MG63 (cell line): ENCODE results near the gene SPTBN2. TPM values are rescaled to one million over a fixed set of nuclear protein-coding genes. Genes with fewer than 3 reads are reported as not detected.
A peak's percentile ranks its signal among the peaks of the same experiment; 100 is the strongest.
"Not testable (repeated sequence)": the region's sequence is repeated elsewhere in the genome, so short reads cannot be mapped to it uniquely, and the experiment has no call there.

Experiments used
- DNase-seq: peaks from one replicate; pipeline ENCODE4 v3.0.0-alpha.2; 2020
- H3K27me3 ChIP-seq: fragments of 250-450 bp; sonication (Bioruptor Pico); 2 replicates; pipeline ENCODE4 v1.5.1; 2020; ENCODE audit warnings: mild to moderate bottlenecking, moderate library complexity
- H3K36me3 ChIP-seq: fragments of 250-450 bp; sonication (Bioruptor Pico); 2 replicates; pipeline ENCODE4 v1.5.1; 2020; ENCODE audit warnings: mild to moderate bottlenecking, moderate library complexity
- H3K4me3 ChIP-seq: fragments of 250-450 bp; sonication (Bioruptor Pico); 2 replicates; pipeline ENCODE4 v1.5.1; 2020; ENCODE audit warnings: mild to moderate bottlenecking, moderate library complexity
- H3K9me3 ChIP-seq: fragments of 250-450 bp; sonication (Bioruptor Pico); 2 replicates; pipeline ENCODE4 v1.5.1; 2020; ENCODE audit warnings: mild to moderate bottlenecking, moderate library complexity
- total RNA-seq: library from RNA; depleted of rRNA; stranded (reverse); fragments of >200 nt; shearing (Covaris generic); gene quantifications from 2 replicates; pipeline ENCODE4 v1.2.3, GENCODE V29; 2014; ENCODE audit warnings: low replicate concordance

Gene SPTBN2
- total RNA-seq, 1 experiment from 2014 or later = 25.8 TPM

- Histone ChIP-seq H3K27me3 (peaks cover 3% of the 10 kb centered on the region; the same call in 1 of the 2 replicates), H3K36me3 (no peaks in the 10 kb centered on the region), H3K4me3 (peak overlapping the region; percentile 56), H3K9me3 (no peaks in the 10 kb centered on the region)
- DNase-seq = peak; percentile 26
Measured at GRCh38 chr11:66728038-66728692, 851 bp downstream of the SPTBN2 start.

- DNase-seq = peak; percentile 60
- H3K9me3 ChIP-seq = no peaks in the 10 kb centered on the region
- peak overlapping the region; percentile 56 for H3K4me3 ChIP-seq
- H3K36me3 ChIP-seq = no peaks in the 10 kb centered on the region
- peaks cover 3% of the 10 kb centered on the region; the same call in 1 of the 2 replicates for H3K27me3 ChIP-seq
Measured at GRCh38 chr11:66727282-66728037, 1.6 kb downstream of the SPTBN2 start.

GRCh38 chr11:66725647-66726046, 3.4 kb downstream of the SPTBN2 start:
- no peaks in the 10 kb centered on the region; the same call in 1 of the 2 replicates for H3K27me3 ChIP-seq
- no peaks in the 10 kb centered on the region for H3K9me3 ChIP-seq
- H3K36me3 ChIP-seq = no peaks in the 10 kb centered on the region
- no peak for DNase-seq
- H3K4me3 ChIP-seq = no peak overlapping the region

DNA sequence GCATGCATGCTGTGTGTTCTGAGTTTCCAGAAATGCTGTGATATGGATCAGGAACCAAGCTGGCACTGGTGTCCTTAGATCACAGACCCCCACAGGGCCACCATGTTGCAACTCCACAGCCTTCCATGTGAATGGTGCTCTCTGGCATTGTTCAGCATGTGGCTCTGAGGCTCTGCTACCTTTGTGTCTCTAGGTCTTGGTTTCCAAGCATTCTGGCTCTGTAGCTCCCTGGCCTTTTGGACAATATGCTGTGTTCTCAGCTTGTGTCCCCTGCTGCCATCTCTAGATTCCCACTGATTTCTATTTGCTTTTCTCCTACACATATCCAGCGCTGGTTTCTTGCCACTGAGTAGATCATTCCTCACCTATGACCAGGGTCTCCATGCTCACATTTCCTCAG, 3.9 kb downstream of the SPTBN2 start:
- H3K9me3 ChIP-seq = no peaks in the 10 kb centered on the region
- H3K36me3 ChIP-seq = no peaks in the 10 kb centered on the region
- no peaks in the 10 kb centered on the region for H3K27me3 ChIP-seq
- no peak overlapping the region for H3K4me3 ChIP-seq
- DNase-seq = no peak

DNA sequence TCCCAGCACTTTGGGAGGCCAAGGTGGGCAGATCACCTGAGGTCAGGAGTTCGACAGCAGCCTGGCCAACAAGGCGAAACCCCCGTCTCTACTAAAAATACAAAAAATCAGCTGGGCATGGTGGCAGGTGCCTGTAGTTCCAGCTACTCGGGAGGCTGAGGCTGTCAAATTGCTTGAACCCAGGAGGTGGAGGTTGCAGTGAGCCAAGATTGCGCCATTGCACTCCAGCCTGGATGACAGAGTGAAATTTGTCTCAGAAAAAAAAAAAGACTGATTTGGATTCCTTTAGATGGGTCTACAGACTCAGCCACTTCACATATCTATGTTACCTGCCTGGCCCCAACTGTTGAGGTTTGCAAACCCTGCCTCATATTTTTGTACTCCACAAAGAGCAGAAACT, 4.8 kb downstream of the SPTBN2 start:
- not testable (repeated sequence) for H3K4me3 ChIP-seq, H3K9me3 ChIP-seq, DNase-seq, H3K27me3 ChIP-seq, H3K36me3 ChIP-seq

GRCh38 chr11:66723693-66724092, 5.3 kb downstream of the SPTBN2 start:
- no peak for DNase-seq
- Histone ChIP-seq H3K4me3 (no peak overlapping the region), H3K36me3 (no peaks in the 10 kb centered on the region), H3K9me3 (no peaks in the 10 kb centered on the region), H3K27me3 (no peaks in the 10 kb centered on the region)

DNA sequence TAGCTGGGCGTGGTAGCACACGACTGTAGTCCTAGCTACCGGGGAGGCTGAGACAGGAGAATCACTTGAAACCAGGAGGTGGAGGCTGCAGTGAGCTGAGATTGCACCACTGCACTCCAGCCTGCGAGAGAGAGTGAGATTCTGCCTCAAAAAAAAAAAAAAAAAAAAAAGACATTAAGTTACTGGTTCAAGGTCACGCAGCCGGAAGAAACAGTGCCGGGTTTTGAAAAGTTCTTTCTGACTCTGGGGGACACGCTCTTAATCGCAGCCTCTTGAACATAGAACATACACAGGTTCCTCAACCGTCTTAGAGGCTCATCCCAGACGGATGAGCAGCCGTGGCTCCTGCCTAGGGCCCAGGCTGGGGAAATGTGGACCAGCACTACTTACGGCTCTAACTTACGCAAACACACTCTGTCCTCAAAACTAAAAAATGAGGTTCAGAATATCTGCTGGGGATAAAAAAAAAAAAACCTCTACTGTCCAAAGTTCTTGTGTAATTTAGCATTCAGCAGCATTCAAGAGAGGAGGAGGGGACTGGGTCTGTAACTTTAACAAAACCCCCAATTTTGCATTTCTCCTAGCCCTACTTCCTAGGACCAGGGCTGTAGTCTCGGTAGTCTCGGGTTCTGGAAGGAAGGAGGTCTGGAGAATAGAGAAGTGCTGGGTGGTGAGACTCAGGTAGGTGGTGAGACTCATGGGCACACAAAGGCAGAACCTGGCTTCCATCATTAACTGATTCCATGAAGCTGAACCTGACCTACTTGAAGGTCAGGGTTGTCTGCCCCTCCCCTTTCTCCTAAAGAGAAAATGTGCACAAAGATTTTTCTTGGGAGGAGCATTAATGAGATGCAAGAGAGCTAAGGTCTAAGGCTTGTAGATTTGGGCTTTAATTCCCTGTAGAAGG, 6.0 kb downstream of the SPTBN2 start:
- Histone ChIP-seq H3K36me3 (no peaks in the 10 kb centered on the region), H3K4me3 (no peak overlapping the region), H3K9me3 (no peaks in the 10 kb centered on the region), H3K27me3 (no peaks in the 10 kb centered on the region)
- no peak for DNase-seq

DNA sequence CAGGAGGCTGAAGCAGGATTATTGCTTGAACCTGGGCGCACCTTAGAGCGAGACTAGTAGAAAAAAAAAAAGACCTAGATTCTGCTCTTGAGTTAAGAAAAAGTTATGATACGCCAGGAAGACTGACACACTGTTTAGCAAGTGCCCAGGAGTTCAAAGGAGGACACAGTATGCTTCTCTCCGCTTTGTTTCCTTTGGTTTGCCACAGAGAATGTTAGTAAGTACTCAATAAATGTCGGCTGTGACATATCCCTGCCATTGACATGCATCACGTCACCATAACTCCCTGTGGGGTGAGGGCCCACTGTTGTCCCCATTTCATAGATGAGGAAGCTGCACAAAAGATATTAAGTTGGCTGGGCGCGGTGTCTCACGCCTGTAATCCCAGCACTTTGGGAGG, 7.1 kb downstream of the SPTBN2 start:
- H3K27me3 ChIP-seq = no peaks in the 10 kb centered on the region
- no peaks in the 10 kb centered on the region for H3K9me3 ChIP-seq
- H3K4me3 ChIP-seq = no peak overlapping the region
- no peak for DNase-seq
- H3K36me3 ChIP-seq = no peaks in the 10 kb centered on the region

GRCh38 chr11:66720899-66721470, 8.0 kb downstream of the SPTBN2 start:
- H3K27me3 ChIP-seq = no peaks in the 10 kb centered on the region

GRCh38 chr11:66720223-66720898, 8.7 kb downstream of the SPTBN2 start:
- Histone ChIP-seq H3K36me3 (no peaks in the 10 kb centered on the region), H3K9me3 (no peaks in the 10 kb centered on the region), H3K4me3 (no peak overlapping the region), H3K27me3 (no peaks in the 10 kb centered on the region)
- no peak for DNase-seq

More at GRCh38 chr11:66720899-66721470, 8.0 kb downstream of the SPTBN2 start:
- H3K36me3 ChIP-seq = no peaks in the 10 kb centered on the region
- no peaks in the 10 kb centered on the region for H3K9me3 ChIP-seq
- no peak overlapping the region for H3K4me3 ChIP-seq
- no peak for DNase-seq

DNA sequence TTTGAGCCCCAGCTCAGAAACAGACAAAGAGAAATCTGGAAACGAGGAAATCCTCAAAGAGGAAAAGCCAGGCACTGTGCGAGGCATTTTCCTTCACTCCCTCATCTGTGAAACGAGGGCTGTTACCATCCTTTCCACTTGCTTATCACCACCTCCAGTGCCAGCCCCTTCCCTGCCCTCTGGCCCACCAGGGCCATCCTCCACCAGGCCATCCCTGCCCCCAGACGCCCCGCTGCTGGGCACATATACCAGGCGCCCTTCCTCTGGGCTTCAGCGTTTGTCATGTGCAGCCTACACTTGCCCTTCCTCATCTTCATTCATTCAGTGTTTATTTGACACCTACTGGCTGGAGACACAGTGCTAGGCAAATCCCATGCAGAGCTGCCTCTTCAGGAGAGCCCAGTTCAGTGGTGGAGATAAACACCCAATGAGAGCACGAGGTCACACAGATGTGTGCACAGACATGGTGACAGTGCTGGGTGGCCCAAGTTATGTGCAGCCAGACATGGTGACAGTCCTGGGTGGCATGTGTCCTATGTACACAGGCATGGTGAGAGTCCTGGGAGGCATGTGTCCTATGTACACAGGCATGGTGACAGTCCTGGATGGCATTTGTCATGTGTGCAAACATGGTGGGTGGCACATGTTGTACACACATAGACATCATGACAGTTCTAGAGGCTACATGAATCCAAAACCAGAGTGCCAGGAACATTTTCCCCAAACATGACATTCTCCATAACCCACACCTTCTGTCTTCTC, 9.7 kb downstream of the SPTBN2 start:
- Histone ChIP-seq H3K36me3 (no peaks in the 10 kb centered on the region; the same call in 1 of the 2 replicates), H3K27me3 (no peaks in the 10 kb centered on the region), H3K4me3 (no peak overlapping the region), H3K9me3 (no peaks in the 10 kb centered on the region)
- DNase-seq = no peak

DNA sequence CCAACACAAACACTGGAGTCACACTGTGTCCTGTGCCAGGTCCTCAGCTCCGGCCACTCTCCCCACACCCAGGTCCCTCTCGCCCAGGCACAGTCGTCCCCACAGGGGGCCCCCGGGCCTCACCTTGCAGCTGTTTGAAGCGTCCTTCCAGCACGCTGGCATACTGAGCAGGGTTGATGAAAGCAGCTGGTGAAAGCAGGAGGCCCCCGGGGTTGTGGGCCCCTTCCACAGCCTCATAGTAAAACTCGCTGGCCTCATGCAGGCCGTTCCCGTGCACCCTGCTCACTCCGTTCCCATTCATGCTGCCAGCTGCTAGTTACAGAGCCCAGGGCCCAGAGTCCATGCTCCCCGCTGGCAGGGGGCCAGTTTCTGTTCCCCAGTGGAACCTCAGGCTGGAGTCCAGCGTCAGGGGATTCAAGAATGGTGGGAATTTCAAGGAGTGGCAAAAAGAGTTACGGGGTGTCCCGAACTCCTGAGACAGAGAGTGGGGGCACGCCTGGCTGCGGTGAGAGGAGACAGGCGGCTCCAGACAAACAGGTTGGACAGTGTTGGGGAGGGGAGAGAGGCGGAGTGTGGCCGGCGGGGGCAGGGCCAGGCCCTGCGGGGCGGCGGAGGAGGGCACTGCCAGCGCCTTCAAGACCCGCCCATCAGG, 10.6 kb downstream of the SPTBN2 start:
- Histone ChIP-seq H3K36me3 (peaks cover under 1% of the 10 kb centered on the region), H3K27me3 (no peaks in the 10 kb centered on the region), H3K4me3 (no peak overlapping the region), H3K9me3 (no peaks in the 10 kb centered on the region)
- no peak for DNase-seq

- Histone ChIP-seq H3K4me3 (no peak overlapping the region), H3K9me3 (no peaks in the 10 kb centered on the region), H3K36me3 (peaks cover 3% of the 10 kb centered on the region), H3K27me3 (no peaks in the 10 kb centered on the region)
- DNase-seq = no peak
Measured at GRCh38 chr11:66717925-66718319, 11.1 kb downstream of the SPTBN2 start.

GRCh38 chr11:66716996-66717395, 12.0 kb downstream of the SPTBN2 start:
- H3K4me3 ChIP-seq = no peak overlapping the region
- no peaks in the 10 kb centered on the region for H3K9me3 ChIP-seq
- no peaks in the 10 kb centered on the region for H3K27me3 ChIP-seq
- DNase-seq = no peak
- H3K36me3 ChIP-seq = peaks cover 3% of the 10 kb centered on the region

GRCh38 chr11:66715346-66716085, 13.5 kb downstream of the SPTBN2 start:
- no peak for DNase-seq
- H3K9me3 ChIP-seq = no peaks in the 10 kb centered on the region
- H3K36me3 ChIP-seq = peaks cover 3% of the 10 kb centered on the region
- H3K27me3 ChIP-seq = no peaks in the 10 kb centered on the region
- H3K4me3 ChIP-seq = no peak overlapping the region
